ENCODE data around the gene ZFPL1.

- TF ChIP-seq, protein P1, sequence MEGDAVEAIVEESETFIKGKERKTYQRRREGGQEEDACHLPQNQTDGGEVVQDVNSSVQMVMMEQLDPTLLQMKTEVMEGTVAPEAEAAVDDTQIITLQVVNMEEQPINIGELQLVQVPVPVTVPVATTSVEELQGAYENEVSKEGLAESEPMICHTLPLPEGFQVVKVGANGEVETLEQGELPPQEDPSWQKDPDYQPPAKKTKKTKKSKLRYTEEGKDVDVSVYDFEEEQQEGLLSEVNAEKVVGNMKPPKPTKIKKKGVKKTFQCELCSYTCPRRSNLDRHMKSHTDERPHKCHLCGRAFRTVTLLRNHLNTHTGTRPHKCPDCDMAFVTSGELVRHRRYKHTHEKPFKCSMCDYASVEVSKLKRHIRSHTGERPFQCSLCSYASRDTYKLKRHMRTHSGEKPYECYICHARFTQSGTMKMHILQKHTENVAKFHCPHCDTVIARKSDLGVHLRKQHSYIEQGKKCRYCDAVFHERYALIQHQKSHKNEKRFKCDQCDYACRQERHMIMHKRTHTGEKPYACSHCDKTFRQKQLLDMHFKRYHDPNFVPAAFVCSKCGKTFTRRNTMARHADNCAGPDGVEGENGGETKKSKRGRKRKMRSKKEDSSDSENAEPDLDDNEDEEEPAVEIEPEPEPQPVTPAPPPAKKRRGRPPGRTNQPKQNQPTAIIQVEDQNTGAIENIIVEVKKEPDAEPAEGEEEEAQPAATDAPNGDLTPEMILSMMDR (IDR thresholded peaks at IDR 0.05), result peak in 2 of 6 experiments; percentile 11 to 16
- no peak for TF ChIP-seq POLR2A (IDR thresholded peaks at IDR 0.05)
Observed at GRCh38 chr11:65121447-65121864, 37.4 kb downstream of the ZFPL1 start.

Data from adrenal gland (tissue), 5 donors.